SK-N-MC (cell line): ENCODE measurements around the gene VIT.

Source experiments
- DNase-seq: peaks from one replicate; pipeline ENCODE4 v3.0.0-alpha.2; 2011; ENCODE audit warnings: low read depth, low spot score
- H3K27ac ChIP-seq: fragments of 200-600 bp; sonication (generic); 2 replicates; pipeline ENCODE4 v1.5.1; 2016; ENCODE audit warnings: mixed run types
- H3K36me3 ChIP-seq: fragments of 200-600 bp; sonication (generic); 2 replicates; pipeline ENCODE4 v1.6.1; 2017; ENCODE audit warnings: antibody characterized with exemption, low read length, mixed read lengths; ENCODE audit not compliant: insufficient read depth
- H3K4me3 ChIP-seq: fragments of 200-600 bp; sonication (generic); 2 replicates; pipeline ENCODE4 v1.5.1; 2016
- H3K9ac ChIP-seq: fragments of 200-600 bp; sonication (generic); 2 replicates; pipeline ENCODE4 v1.8.0; 2017; ENCODE audit warnings: mixed run types, mixed read lengths; ENCODE audit not compliant: insufficient read length
- H3K9me3 ChIP-seq: fragments of 200-600 bp; sonication (generic); 2 replicates; pipeline ENCODE4 v1.6.1; 2017; ENCODE audit warnings: low read depth, mild to moderate bottlenecking, antibody characterized with exemption, low read length, moderate library complexity, mixed read lengths
- EZH2 ChIP-seq: fragments of 200-600 bp; sonication (generic); IDR thresholded peaks from one replicate; pipeline ENCODE4 v1.6.1; 2017; ENCODE audit warnings: antibody characterized with exemption
- FOXP2 ChIP-seq: optimal IDR thresholded peaks from 2 replicates; pipeline ENCODE3; 2011; ENCODE audit warnings: mild to moderate bottlenecking, moderate library complexity; ENCODE audit not compliant: insufficient read depth; ENCODE audit errors: extremely low read length, control extremely low read depth
- POLR2AphosphoS5 ChIP-seq: IDR thresholded peaks from 2 replicates; pipeline ENCODE4 v1.6.1; 2012; ENCODE audit warnings: mild to moderate bottlenecking, low read depth, low read length, borderline replicate concordance

Gene VIT

DNA sequence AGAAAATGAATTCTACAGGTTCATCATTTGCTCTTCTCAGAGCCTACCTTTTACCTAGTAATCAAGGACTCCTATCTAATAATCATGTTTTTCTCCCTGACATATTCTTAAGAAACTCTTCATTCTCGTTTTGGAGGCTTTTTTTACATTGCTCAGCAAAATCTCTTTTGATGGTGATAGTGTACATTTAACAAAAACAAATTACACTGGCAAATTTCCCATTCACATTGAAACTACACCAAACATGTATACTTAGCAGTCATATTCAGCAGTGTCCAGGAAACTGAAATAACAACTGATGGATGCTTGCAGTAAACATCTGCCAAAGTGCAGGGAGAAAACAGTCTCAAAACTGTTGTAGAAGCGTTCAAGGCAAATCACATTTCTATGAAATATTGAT, 4.4 kb upstream of the VIT start:
- Histone ChIP-seq H3K9me3 (no peaks in the 10 kb centered on the region), H3K9ac (no peak overlapping the region), H3K36me3 (no peaks in the 10 kb centered on the region), H3K27ac (no peak overlapping the region), H3K4me3 (no peak overlapping the region)
- DNase-seq: no peak
- TF ChIP-seq POLR2AphosphoS5 (no peak), EZH2 (no peak), FOXP2 (no peak)

DNA sequence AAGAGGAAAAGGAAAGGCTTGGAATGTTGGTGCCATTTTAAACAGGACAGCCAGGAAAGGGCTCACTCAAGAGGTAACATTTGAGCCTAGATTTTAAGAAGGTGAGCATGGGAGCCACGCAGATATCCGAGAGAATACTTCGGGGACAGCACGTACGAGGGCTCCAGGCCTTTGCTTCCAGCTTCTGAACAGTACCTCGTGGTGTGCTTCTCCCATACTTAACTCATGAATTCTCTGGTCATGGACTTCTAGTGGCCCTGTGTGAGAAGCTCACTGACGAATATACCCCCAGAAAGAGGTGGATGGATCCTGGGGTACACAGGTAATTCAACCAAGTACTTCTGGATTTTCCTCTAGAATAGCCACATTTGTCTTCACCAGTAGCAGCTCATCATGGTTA, 2.7 kb upstream of the VIT start:
- no peak for DNase-seq
- Histone ChIP-seq H3K4me3 (no peak overlapping the region), H3K9me3 (no peaks in the 10 kb centered on the region), H3K9ac (no peak overlapping the region), H3K27ac (no peak overlapping the region), H3K36me3 (no peaks in the 10 kb centered on the region)
- TF ChIP-seq POLR2AphosphoS5 (no peak), EZH2 (no peak), FOXP2 (no peak)

GRCh38 chr2:36695746-36696415, 626 bp upstream of the VIT start:
- TF ChIP-seq FOXP2 (no peak), EZH2 (no peak), POLR2AphosphoS5 (no peak)
- no peaks in the 10 kb centered on the region for H3K36me3 ChIP-seq
- no peak overlapping the region for H3K9ac ChIP-seq
- H3K4me3 ChIP-seq: no peak overlapping the region
- no peaks in the 10 kb centered on the region for H3K9me3 ChIP-seq
- no peak for DNase-seq
- H3K27ac ChIP-seq: no peak overlapping the region

DNA sequence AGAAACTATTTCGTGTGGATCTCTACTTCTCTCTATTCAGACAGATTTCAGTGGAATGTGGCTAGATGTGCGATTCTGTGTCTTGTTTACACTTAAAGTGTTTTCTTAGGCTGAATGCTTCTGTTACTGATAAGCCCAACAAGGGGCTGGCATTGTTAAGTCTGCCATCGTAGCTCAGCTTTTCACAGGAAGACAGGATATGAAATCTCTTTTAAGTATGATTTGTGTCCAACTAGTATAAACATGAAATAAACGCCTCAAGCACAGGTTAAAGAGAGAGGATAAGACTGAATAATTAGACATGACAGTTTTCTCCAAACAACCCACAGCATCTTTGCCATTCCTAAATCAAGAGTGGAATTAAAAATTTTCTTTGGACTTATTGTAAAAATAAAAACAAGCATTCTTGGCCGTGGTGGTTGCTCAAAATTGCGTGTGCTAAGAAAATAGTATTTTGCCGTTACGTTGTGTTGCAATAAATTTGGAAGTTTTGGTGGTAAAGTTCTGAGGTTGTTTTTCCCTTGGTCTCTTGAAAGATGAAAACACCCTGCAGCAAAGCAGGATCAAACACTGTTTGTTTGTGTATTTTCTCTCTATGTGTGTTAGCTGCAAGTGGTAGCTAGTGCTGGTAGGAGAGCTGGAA, 1.0 kb downstream of the VIT start:
- H3K9me3 ChIP-seq: no peaks in the 10 kb centered on the region
- H3K27ac ChIP-seq: no peak overlapping the region
- peak overlapping the region; percentile 43; the same call in 1 of the 2 replicates for H3K4me3 ChIP-seq
- H3K36me3 ChIP-seq: no peaks in the 10 kb centered on the region
- H3K9ac ChIP-seq: no peak overlapping the region
- no peak for DNase-seq
- no peak for TF ChIP-seq EZH2
- TF ChIP-seq FOXP2: no peak
- TF ChIP-seq POLR2AphosphoS5: no peak

- H3K36me3 ChIP-seq: no peaks in the 10 kb centered on the region
- H3K4me3 ChIP-seq: no peak overlapping the region
- no peaks in the 10 kb centered on the region for H3K9me3 ChIP-seq
- no peak for DNase-seq
- H3K27ac ChIP-seq: no peak overlapping the region
- TF ChIP-seq FOXP2 (no peak), POLR2AphosphoS5 (no peak), EZH2 (no peak)
- no peak overlapping the region for H3K9ac ChIP-seq
Observed at GRCh38 chr2:36698993-36699392, 2.5 kb downstream of the VIT start.

DNA sequence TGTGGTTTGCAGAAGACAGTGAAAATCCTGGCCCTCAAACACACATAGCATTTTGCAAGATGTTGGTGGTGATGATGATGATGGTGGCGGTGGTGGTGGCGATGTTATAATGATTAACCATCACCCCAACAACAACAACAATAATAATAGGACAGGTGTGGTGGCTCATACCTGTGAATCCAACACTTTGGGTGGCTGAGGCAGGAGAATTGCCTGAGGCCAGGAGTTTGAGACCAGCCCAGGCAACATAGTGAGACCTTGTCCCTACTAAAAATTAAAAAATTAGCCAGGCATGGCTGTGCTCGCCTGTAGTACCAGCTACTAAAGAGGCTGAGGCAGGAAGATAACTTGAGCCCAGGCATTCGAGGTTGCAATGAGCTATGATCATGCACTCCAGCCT, 3.8 kb downstream of the VIT start:
- H3K27ac ChIP-seq: no peak overlapping the region
- H3K9me3 ChIP-seq: no peaks in the 10 kb centered on the region
- no peak for DNase-seq
- no peak overlapping the region for H3K9ac ChIP-seq
- TF ChIP-seq FOXP2 (no peak), POLR2AphosphoS5 (no peak), EZH2 (no peak)
- no peak overlapping the region for H3K4me3 ChIP-seq
- H3K36me3 ChIP-seq: no peaks in the 10 kb centered on the region

DNA sequence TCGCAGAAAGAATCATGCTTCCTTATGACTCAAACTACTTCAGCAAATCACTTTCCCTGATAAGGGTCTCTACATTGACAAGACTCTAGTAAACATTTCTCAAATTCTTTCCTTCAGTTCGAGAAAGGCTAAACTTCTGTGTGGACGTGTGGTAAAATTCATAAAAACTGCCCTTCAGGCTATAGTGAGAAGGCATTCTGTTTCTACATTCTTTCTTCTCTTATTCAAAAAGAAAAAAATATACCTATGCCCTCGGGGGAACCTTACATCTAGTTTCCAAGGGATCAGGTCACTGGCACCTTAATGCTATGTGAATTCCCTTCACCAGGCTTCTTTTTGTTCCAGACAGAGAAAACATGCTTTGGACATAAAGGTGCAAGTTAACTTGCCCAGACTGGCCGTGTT, 4.9 kb downstream of the VIT start:
- TF ChIP-seq FOXP2 (no peak), POLR2AphosphoS5 (no peak)
- no peak overlapping the region for H3K27ac ChIP-seq

DNA sequence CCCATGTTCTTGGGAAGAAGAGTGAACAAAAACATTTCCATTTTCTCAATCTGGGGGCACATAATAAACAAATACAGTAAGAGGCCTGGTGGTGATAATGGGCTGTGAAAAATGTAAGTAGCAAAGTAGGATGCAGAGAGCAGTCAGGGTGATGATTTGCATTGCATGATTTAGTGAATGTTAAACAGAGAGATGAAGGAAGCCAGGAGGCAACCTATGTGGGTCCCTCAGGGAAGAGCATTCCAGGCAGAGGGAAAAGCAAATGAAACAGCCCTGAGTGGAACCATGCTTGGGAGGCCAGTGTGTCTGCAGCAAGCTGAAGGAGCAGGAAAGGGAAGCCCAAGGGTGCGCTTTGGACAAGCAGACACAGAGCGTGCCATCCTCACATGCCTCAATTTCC, 5.4 kb downstream of the VIT start:
- no peaks in the 10 kb centered on the region for H3K9me3 ChIP-seq
- no peak for DNase-seq
- H3K27ac ChIP-seq: no peak overlapping the region
- no peak for TF ChIP-seq POLR2AphosphoS5
- no peak for TF ChIP-seq FOXP2
- TF ChIP-seq EZH2: no peak
- H3K9ac ChIP-seq: no peak overlapping the region
- no peak overlapping the region for H3K4me3 ChIP-seq
- no peaks in the 10 kb centered on the region for H3K36me3 ChIP-seq

More for the DNA sequence above, 4.9 kb downstream of the VIT start:
- no peak overlapping the region for H3K9ac ChIP-seq
- no peaks in the 10 kb centered on the region for H3K36me3 ChIP-seq
- no peak overlapping the region for H3K4me3 ChIP-seq
- DNase-seq: no peak
- H3K9me3 ChIP-seq: no peaks in the 10 kb centered on the region

- Histone ChIP-seq H3K27ac (no peak overlapping the region), H3K9me3 (no peaks in the 10 kb centered on the region), H3K36me3 (no peaks in the 10 kb centered on the region), H3K9ac (no peak overlapping the region), H3K4me3 (no peak overlapping the region)
- DNase-seq: no peak
- no peak for TF ChIP-seq POLR2AphosphoS5
- no peak for TF ChIP-seq FOXP2
- no peak for TF ChIP-seq EZH2
Observed at GRCh38 chr2:36702781-36703180, 6.3 kb downstream of the VIT start.
